K562 (cell line): ENCODE measurements around the gene ZNF627. TPM values are rescaled to one million over a fixed set of nuclear protein-coding genes. Genes with fewer than 3 reads are reported as not detected.
A peak's percentile ranks its signal among the peaks of the same experiment; 100 is the strongest.

Source experiments
- BCOR ChIP-seq: fragments of 450-650 bp; IDR thresholded peaks from 2 replicates; pipeline ENCODE4 v1.6.1; 2016
- CREB3L1 ChIP-seq: fragments of 450-650 bp; IDR thresholded peaks from 2 replicates; pipeline ENCODE4 v1.6.1; 2014; ENCODE audit warnings: low read depth, mild to moderate bottlenecking, moderate library complexity, borderline replicate concordance
- MNT ChIP-seq, 2 experiments: fragments of 450-650 bp; conservative IDR thresholded peaks; 2 replicates each; pipeline ENCODE4 v1.6.1; 2017; ENCODE audit warnings: mild to moderate bottlenecking in 2 of 2, moderate library complexity in 2 of 2
- ZBTB5 ChIP-seq: fragments of 450-650 bp; IDR thresholded peaks from 2 replicates; pipeline ENCODE4 v1.6.1; 2017; ENCODE audit warnings: antibody characterized with exemption
- polyA plus RNA-seq, 8 experiments: library from polyadenylated mRNA; depleted of rRNA in 4 of 8; stranded (reverse) in 5 of 8; unstranded in 3 of 8; fragments of >200 nt; fragmentation: Nextera tagmentation in 2 of 8; fragmentation: Illumina TruSeq in 1 of 8; extraction: Ambion mirVana in 2 of 8; extraction: Trizol in 1 of 8; gene quantifications; 2 replicates each; pipeline versions ENCODE4 v1.2.1 to v1.2.3, GENCODE V29; 2011 to 2014; ENCODE audit warnings: inconsistent platforms in 1 of 8, missing spikeins in 1 of 8
- total RNA-seq, 7 experiments: library from RNA; depleted of rRNA in 6 of 7; stranded (reverse); fragments of >200 nt in 6 of 7; fragmentation: Illumina TruSeq in 2 of 7; extraction: Trizol in 2 of 7; gene quantifications; 2 replicates each; pipeline versions ENCODE4 v1.2.1 to v1.2.3, GENCODE V29; 2011 to 2021; ENCODE audit warnings: low replicate concordance in 1 of 7

The ZNF627 gene
- total and polyA plus RNA-seq, 9 of the 15 experiments (the other 6 are each of a cell fraction or from before 2014, with no cell fraction given), result 6.4 to 19.9 (median 10.6) TPM

GRCh38 chr19:11639602-11640471 lies 42.6 kb downstream of the ZNF627 start (continued):
- TF ChIP-seq CREB3L1, result 0 out of 2 replicates have a peak, but pooled peaks have one; percentile 40
- TF ChIP-seq ZBTB5, result peak; percentile 56; the same call in 1 of the 2 replicates
- peak in 1 of 2 experiments; percentile 66; a peak in 1 of 4 replicates for TF ChIP-seq MNT (conservative IDR thresholded peaks at IDR 0.05)
- TF ChIP-seq BCOR, result 0 out of 2 replicates have a peak, but pooled peaks have one; percentile 45
